ENCODE results near the gene SNTG2.

DNA sequence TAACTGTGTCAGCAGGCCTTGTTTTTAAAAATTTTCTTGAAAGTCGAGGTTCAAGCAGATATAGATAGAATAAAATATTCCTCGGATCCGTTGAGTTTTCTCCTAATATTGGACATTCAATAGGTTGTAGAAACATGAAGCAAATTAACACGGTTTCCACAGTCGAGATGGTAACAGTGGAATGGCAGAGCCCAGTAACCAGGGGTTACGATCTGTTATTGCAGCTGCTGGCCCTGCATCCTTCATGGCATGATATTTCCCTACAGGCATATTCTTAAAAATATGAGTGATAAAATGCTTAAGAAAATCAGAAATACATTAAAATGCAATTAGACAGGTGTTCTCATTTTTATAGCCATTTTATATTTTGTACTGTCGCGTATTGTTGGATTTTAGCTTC, 117.6 kb downstream of the SNTG2 start:
- TF ChIP-seq, protein P1, sequence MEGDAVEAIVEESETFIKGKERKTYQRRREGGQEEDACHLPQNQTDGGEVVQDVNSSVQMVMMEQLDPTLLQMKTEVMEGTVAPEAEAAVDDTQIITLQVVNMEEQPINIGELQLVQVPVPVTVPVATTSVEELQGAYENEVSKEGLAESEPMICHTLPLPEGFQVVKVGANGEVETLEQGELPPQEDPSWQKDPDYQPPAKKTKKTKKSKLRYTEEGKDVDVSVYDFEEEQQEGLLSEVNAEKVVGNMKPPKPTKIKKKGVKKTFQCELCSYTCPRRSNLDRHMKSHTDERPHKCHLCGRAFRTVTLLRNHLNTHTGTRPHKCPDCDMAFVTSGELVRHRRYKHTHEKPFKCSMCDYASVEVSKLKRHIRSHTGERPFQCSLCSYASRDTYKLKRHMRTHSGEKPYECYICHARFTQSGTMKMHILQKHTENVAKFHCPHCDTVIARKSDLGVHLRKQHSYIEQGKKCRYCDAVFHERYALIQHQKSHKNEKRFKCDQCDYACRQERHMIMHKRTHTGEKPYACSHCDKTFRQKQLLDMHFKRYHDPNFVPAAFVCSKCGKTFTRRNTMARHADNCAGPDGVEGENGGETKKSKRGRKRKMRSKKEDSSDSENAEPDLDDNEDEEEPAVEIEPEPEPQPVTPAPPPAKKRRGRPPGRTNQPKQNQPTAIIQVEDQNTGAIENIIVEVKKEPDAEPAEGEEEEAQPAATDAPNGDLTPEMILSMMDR (IDR thresholded peaks at IDR 0.05), result no peak
- no peak for TF ChIP-seq POLR2A (IDR thresholded peaks at IDR 0.05; ENCODE audit: low read depth)
- no peak for TF ChIP-seq EP300 (IDR thresholded peaks at IDR 0.05)
- TF ChIP-seq POLR2AphosphoS5 (IDR thresholded peaks at IDR 0.05), result no peak

All from esophagus muscularis mucosa (tissue), 4 donors.